ENCODE data around the gene S100A2.
"Not testable (repeated sequence)": the region's sequence is repeated elsewhere in the genome, so short reads cannot be mapped to it uniquely, and the experiment has no call there.

S100A2 gene

DNA sequence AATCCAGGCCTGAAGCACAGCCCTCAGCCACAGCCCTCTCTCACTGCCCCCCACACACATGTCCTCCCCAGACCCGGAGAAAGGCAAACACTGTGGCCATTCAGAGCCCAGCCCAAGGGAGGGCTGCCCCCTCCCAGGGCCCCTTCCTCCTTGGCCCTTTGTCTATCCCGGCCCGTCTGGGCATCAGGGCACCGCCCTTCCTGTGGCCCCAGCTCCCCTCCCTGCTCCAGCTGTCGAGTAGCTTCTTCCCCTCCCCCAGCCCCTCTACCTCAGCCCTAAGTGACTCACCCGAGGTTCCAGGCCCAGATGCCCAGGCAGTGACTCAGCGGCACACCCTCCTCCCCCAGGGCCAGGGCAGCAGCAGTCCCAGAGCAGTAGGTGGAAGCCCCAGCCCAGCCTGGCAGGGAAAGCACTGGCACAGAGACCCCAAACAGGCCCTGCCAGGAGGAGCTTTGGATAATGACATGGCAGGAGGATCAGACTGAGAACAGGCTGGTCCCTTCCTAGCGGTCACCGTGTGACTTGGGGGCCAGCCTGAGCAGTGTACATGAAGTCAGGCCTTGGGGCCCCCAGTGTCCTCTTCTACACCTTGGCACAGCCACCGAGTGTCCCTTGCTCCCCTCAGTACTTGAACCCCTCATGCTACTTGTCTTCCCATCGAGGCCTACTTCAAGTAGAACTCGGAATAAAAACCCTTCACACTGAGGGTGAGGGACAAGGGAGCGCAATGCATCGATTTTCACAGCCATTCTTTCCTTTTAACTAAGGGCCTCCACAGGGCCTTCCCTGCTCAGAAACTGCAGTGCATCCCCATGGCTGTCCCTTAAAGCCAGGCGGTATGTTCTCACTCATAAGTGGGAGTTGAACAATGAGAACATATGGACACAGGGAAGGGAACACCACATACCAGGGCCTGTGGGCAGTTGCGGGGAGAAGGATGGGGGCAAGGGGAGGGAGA is 1.0 kb upstream of the S100A2 start:
- Histone ChIP-seq H3K9me2 (replicated peaks; ENCODE audit: control insufficient read depth, low read length) (no peaks in the 10 kb centered on the region), H3K4me2 (ENCODE audit: low read length) (no peak overlapping the region), H3F3A (ENCODE audit: control insufficient read depth, insufficient read depth) (no peaks in the 10 kb centered on the region), H3K4me3 (ENCODE audit: low read length) (no peak overlapping the region), H3K27me3 (ENCODE audit: control insufficient read depth, low read length) (no peaks in the 10 kb centered on the region), H3K4me1 (ENCODE audit: control insufficient read depth, low read length) (peaks cover 6% of the 10 kb centered on the region), H3K27ac (ENCODE audit: low read depth, low read length) (no peak overlapping the region), H3K9me3 (ENCODE audit: control insufficient read depth, insufficient read depth, low read length) (no peaks in the 10 kb centered on the region), H3K36me3 (ENCODE audit: control insufficient read depth, low read length) (no peaks in the 10 kb centered on the region), H4K20me1 (ENCODE audit: control insufficient read depth, insufficient read depth, low read depth, low read length) (no peaks in the 10 kb centered on the region), H3K79me2 (ENCODE audit: control insufficient read depth, low read length) (no peaks in the 10 kb centered on the region)
- TF ChIP-seq EZH2phosphoT487 (IDR thresholded peaks at IDR 0.05; ENCODE audit: borderline replicate concordance, low read length) = no peak
- no peak for TF ChIP-seq CTCF (IDR thresholded peaks at IDR 0.05; ENCODE audit: low read depth, low read length, poor library complexity, severe bottlenecking)

- H3K9me2 ChIP-seq (replicated peaks; ENCODE audit: control insufficient read depth, low read length) = no peaks in the 10 kb centered on the region
- H3K27me3 ChIP-seq (ENCODE audit: control insufficient read depth, low read length) = no peaks in the 10 kb centered on the region
- peaks cover 6% of the 10 kb centered on the region for H3K4me1 ChIP-seq (ENCODE audit: control insufficient read depth, low read length)
- no peaks in the 10 kb centered on the region for H3F3A ChIP-seq (ENCODE audit: control insufficient read depth, insufficient read depth)
- H3K9me3 ChIP-seq (ENCODE audit: control insufficient read depth, insufficient read depth, low read length) = no peaks in the 10 kb centered on the region
- H3K4me2 ChIP-seq (ENCODE audit: low read length) = no peak overlapping the region
- no peaks in the 10 kb centered on the region for H3K79me2 ChIP-seq (ENCODE audit: control insufficient read depth, low read length)
- H3K27ac ChIP-seq (ENCODE audit: low read depth, low read length) = no peak overlapping the region
- H3K36me3 ChIP-seq (ENCODE audit: control insufficient read depth, low read length) = no peaks in the 10 kb centered on the region
- H4K20me1 ChIP-seq (ENCODE audit: control insufficient read depth, insufficient read depth, low read depth, low read length) = no peaks in the 10 kb centered on the region
- no peak overlapping the region for H3K4me3 ChIP-seq (ENCODE audit: low read length)
- no peak for TF ChIP-seq EZH2phosphoT487 (IDR thresholded peaks at IDR 0.05; ENCODE audit: borderline replicate concordance, low read length)
- no peak for TF ChIP-seq CTCF (IDR thresholded peaks at IDR 0.05; ENCODE audit: low read depth, low read length, poor library complexity, severe bottlenecking)
These were observed 1.7 kb downstream of the S100A2 start for GRCh38 chr1:153563991-153564390.

GRCh38 chr1:153563483-153563901 is 2.2 kb downstream of the S100A2 start:
- no peak for TF ChIP-seq EZH2phosphoT487 (IDR thresholded peaks at IDR 0.05; ENCODE audit: borderline replicate concordance, low read length)
- TF ChIP-seq CTCF (IDR thresholded peaks at IDR 0.05; ENCODE audit: low read depth, low read length, poor library complexity, severe bottlenecking) = no peak
- Histone ChIP-seq H4K20me1 (ENCODE audit: control insufficient read depth, insufficient read depth, low read depth, low read length) (no peaks in the 10 kb centered on the region), H3K9me2 (replicated peaks; ENCODE audit: control insufficient read depth, low read length) (no peaks in the 10 kb centered on the region), H3K27ac (ENCODE audit: low read depth, low read length) (no peak overlapping the region), H3K27me3 (ENCODE audit: control insufficient read depth, low read length) (no peaks in the 10 kb centered on the region), H3K4me2 (ENCODE audit: low read length) (no peak overlapping the region), H3F3A (ENCODE audit: control insufficient read depth, insufficient read depth) (no peaks in the 10 kb centered on the region), H3K36me3 (ENCODE audit: control insufficient read depth, low read length) (no peaks in the 10 kb centered on the region), H3K4me1 (ENCODE audit: control insufficient read depth, low read length) (peaks cover 6% of the 10 kb centered on the region), H3K9me3 (ENCODE audit: control insufficient read depth, insufficient read depth, low read length) (no peaks in the 10 kb centered on the region), H3K79me2 (ENCODE audit: control insufficient read depth, low read length) (no peaks in the 10 kb centered on the region), H3K4me3 (ENCODE audit: low read length) (no peak overlapping the region)

GRCh38 chr1:153562021-153562420 is 3.6 kb downstream of the S100A2 start:
- H3K4me3 ChIP-seq (ENCODE audit: low read length); H3K27ac ChIP-seq (ENCODE audit: low read depth, low read length); H3K4me2 ChIP-seq (ENCODE audit: low read length): not testable (repeated sequence)

More at GRCh38 chr1:153562021-153562420, 3.6 kb downstream of the S100A2 start:
- H3K27me3 ChIP-seq (ENCODE audit: control insufficient read depth, low read length); H4K20me1 ChIP-seq (ENCODE audit: control insufficient read depth, insufficient read depth, low read depth, low read length); H3K36me3 ChIP-seq (ENCODE audit: control insufficient read depth, low read length); H3K79me2 ChIP-seq (ENCODE audit: control insufficient read depth, low read length); H3F3A ChIP-seq (ENCODE audit: control insufficient read depth, insufficient read depth); H3K9me3 ChIP-seq (ENCODE audit: control insufficient read depth, insufficient read depth, low read length); H3K4me1 ChIP-seq (ENCODE audit: control insufficient read depth, low read length); H3K9me2 ChIP-seq (replicated peaks; ENCODE audit: control insufficient read depth, low read length): not testable (repeated sequence)

All from DOHH2 (cell line).